ENCODE results near the gene GMDS. TPM values are rescaled to one million over a fixed set of nuclear protein-coding genes. Genes with fewer than 3 reads are reported as not detected.

The GMDS gene
- total RNA-seq, 1 donor from 2014 or later: 24.2 TPM

GRCh38 chr6:1667805-1668175 is 577.6 kb downstream of the GMDS start:
- intact Hi-C loops (cut with micrococcal nuclease): no loop called here

GRCh38 chr6:1667012-1667804 is 578.2 kb downstream of the GMDS start:
- intact Hi-C loops (cut with micrococcal nuclease): no loop called here

GRCh38 chr6:1665214-1665613 is 580.2 kb downstream of the GMDS start:
- intact Hi-C loops (cut with micrococcal nuclease): no loop called here

- intact Hi-C loops (cut with micrococcal nuclease): no loop called here
Measured at GRCh38 chr6:1664329-1664728, 581.1 kb downstream of the GMDS start.

GRCh38 chr6:1663511-1663910 is 581.9 kb downstream of the GMDS start:
- intact Hi-C loops (cut with micrococcal nuclease): no loop called here

- intact Hi-C loops (cut with micrococcal nuclease): no loop called here
Measured at GRCh38 chr6:1662534-1662933, 582.9 kb downstream of the GMDS start.

- intact Hi-C loops (cut with micrococcal nuclease): no loop called here
Measured at GRCh38 chr6:1659816-1660215, 585.6 kb downstream of the GMDS start.

GRCh38 chr6:1658212-1659005 is 587.0 kb downstream of the GMDS start:
- intact Hi-C loops (cut with micrococcal nuclease): no loop called here

- intact Hi-C loops (cut with micrococcal nuclease): no loop called here
Measured at GRCh38 chr6:1657771-1658165, 587.6 kb downstream of the GMDS start.

- intact Hi-C loops (cut with micrococcal nuclease): no loop called here
Measured at GRCh38 chr6:1657116-1657770, 588.2 kb downstream of the GMDS start.

- intact Hi-C loops (cut with micrococcal nuclease): no loop called here
Measured at GRCh38 chr6:1654054-1654453, 591.4 kb downstream of the GMDS start.

- intact Hi-C loops (cut with micrococcal nuclease): no loop called here
Measured at GRCh38 chr6:1652842-1653241, 592.6 kb downstream of the GMDS start.

- intact Hi-C loops (cut with micrococcal nuclease): no loop called here
Measured at GRCh38 chr6:1651362-1651761, 594.0 kb downstream of the GMDS start.

GRCh38 chr6:1645466-1646185 is 599.8 kb downstream of the GMDS start:
- intact Hi-C loops (cut with micrococcal nuclease): no loop called here

GRCh38 chr6:1644516-1645060 is 600.8 kb downstream of the GMDS start:
- intact Hi-C loops (cut with micrococcal nuclease): no loop called here

- intact Hi-C loops (cut with micrococcal nuclease): no loop called here
Measured at GRCh38 chr6:1643830-1644445, 601.5 kb downstream of the GMDS start.

- intact Hi-C loops (cut with micrococcal nuclease): no loop called here
Measured at GRCh38 chr6:1643111-1643510, 602.3 kb downstream of the GMDS start.

- intact Hi-C loops (cut with micrococcal nuclease): no loop called here
Measured at GRCh38 chr6:1641343-1641885, 604.0 kb downstream of the GMDS start.

GRCh38 chr6:1640476-1640875 is 604.9 kb downstream of the GMDS start:
- intact Hi-C loops (cut with micrococcal nuclease): no loop called here

GRCh38 chr6:1639430-1639829 is 606.0 kb downstream of the GMDS start:
- intact Hi-C loops (cut with micrococcal nuclease): no loop called here
